ENCODE measurements around the gene CIAO3. TPM values are rescaled to one million over a fixed set of nuclear protein-coding genes. Genes with fewer than 3 reads are reported as not detected.

CIAO3 gene
- total and polyA plus RNA-seq, 7 donors, result 12.3 to 43.0 (median 25.9) TPM

GRCh38 chr16:680625-680945 is 60.2 kb downstream of the CIAO3 start:
- Histone ChIP-seq H3K4me3 (peak overlapping the region; percentile 85), H3K27me3 (ENCODE audit: insufficient read depth in 3 of 3, low read length in 2 of 3) (no peaks in the 10 kb centered on the region), H3K27ac (peak overlapping the region; percentile 97), H3K9me3 (no peaks in the 10 kb centered on the region), H3K4me1 (peaks cover 40% of the 10 kb centered on the region), H3K36me3 (ENCODE audit: insufficient read depth in 1 of 2, low read depth in 1 of 2) (peaks cover 5 to 20% of the 10 kb centered on the region in 2 donors)
- 0 to 1% (median 0%) methylated on average over 32 to 38 of the region's 38 CpGs for WGBS, 3 donors
- TF ChIP-seq, protein P1, sequence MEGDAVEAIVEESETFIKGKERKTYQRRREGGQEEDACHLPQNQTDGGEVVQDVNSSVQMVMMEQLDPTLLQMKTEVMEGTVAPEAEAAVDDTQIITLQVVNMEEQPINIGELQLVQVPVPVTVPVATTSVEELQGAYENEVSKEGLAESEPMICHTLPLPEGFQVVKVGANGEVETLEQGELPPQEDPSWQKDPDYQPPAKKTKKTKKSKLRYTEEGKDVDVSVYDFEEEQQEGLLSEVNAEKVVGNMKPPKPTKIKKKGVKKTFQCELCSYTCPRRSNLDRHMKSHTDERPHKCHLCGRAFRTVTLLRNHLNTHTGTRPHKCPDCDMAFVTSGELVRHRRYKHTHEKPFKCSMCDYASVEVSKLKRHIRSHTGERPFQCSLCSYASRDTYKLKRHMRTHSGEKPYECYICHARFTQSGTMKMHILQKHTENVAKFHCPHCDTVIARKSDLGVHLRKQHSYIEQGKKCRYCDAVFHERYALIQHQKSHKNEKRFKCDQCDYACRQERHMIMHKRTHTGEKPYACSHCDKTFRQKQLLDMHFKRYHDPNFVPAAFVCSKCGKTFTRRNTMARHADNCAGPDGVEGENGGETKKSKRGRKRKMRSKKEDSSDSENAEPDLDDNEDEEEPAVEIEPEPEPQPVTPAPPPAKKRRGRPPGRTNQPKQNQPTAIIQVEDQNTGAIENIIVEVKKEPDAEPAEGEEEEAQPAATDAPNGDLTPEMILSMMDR (IDR thresholded peaks at IDR 0.05), result no peak
- intact Hi-C loops (cut with DNase I), result no loop called here
- no peak for DNase-seq
- ATAC-seq, result no peak

- intact Hi-C loops (cut with DNase I), result no loop called here
- no peaks in the 10 kb centered on the region for H3K27me3 ChIP-seq (ENCODE audit: insufficient read depth in 3 of 3, low read length in 2 of 3)
- H3K27ac ChIP-seq, result peak within 1 kb of the TSS; percentile 97
- WGBS, 3 donors, result 0 to 1% (median 1%) methylated on average over 42 to 91 of the region's 91 CpGs
- ATAC-seq, result peak; percentile 79 to 80 (median 80)
- TF ChIP-seq, protein P1 (IDR thresholded peaks at IDR 0.05), result no peak
- H3K4me1 ChIP-seq, result peaks cover 40% of the 10 kb centered on the region
- H3K9me3 ChIP-seq, result no peaks in the 10 kb centered on the region
- H3K36me3 ChIP-seq (ENCODE audit: insufficient read depth in 1 of 2, low read depth in 1 of 2), result peaks cover 5 to 20% of the 10 kb centered on the region in 2 donors
- H3K4me3 ChIP-seq, result peak within 1 kb of the TSS; percentile 85
- DNase-seq, result peak; percentile 89 to 94
Observed at GRCh38 chr16:679814-680624, 60.8 kb downstream of the CIAO3 start, which contains the start of gene STUB1. Gene STUB1, plus strand, starts transcription at chr16:680410. Its CDS starts 116 bp downstream, at chr16:680526.

Other genes with a start within 250 kb of the CIAO3 start
- gene CAPN15, start 213.3 kb downstream of the CIAO3 start, total RNA-seq, result 10 to 100 TPM; 15.5 to 32.1 (median 26.8) TPM
- gene CAPN15, start 213.3 kb downstream of the CIAO3 start, polyA plus RNA-seq, result 10 to 100 TPM; 14.9 to 26.4 (median 22.6) TPM
- not detected for gene PRR35, start 180.6 kb downstream of the CIAO3 start, total RNA-seq
- gene PRR35, start 180.6 kb downstream of the CIAO3 start, polyA plus RNA-seq, result not detected
- gene NHLRC4, start 174.0 kb downstream of the CIAO3 start, total RNA-seq, result under 1 TPM in 3 of 4 donors, not detected in 1; 0.19 to 0.39 (median 0.27) TPM
- under 1 TPM; 0.06 to 0.38 (median 0.27) TPM for gene NHLRC4, start 174.0 kb downstream of the CIAO3 start, polyA plus RNA-seq
- gene PIGQ, start 171.0 kb downstream of the CIAO3 start, total RNA-seq, result 10 to 100 TPM; 18.3 to 26.3 (median 22.0) TPM
- 10 to 100 TPM; 26.5 to 39.9 (median 27.2) TPM for gene PIGQ, start 171.0 kb downstream of the CIAO3 start, polyA plus RNA-seq
- gene RAB40C, start 150.9 kb downstream of the CIAO3 start, total RNA-seq, result 10 to 100 TPM; 12.3 to 20.2 (median 14.4) TPM
- 10 to 100 TPM; 14.7 to 16.3 (median 15.7) TPM for gene RAB40C, start 150.9 kb downstream of the CIAO3 start, polyA plus RNA-seq
- 1 to 10 TPM in 2 of 4 donors, under 1 TPM in 2; 0.30 to 2.0 (median 0.82) TPM for gene WFIKKN1, start 110.0 kb downstream of the CIAO3 start, total RNA-seq
- under 1 TPM; 0.31 to 0.61 (median 0.36) TPM for gene WFIKKN1, start 110.0 kb downstream of the CIAO3 start, polyA plus RNA-seq
- 10 to 100 TPM; 42.4 to 55.6 (median 48.4) TPM for gene METTL26, start 104.7 kb downstream of the CIAO3 start, total RNA-seq
- 10 to 100 TPM; 90.8 to 97.8 (median 96.4) TPM for gene METTL26, start 104.7 kb downstream of the CIAO3 start, polyA plus RNA-seq
- 10 to 100 TPM; 61.6 to 80.2 (median 68.9) TPM for gene MCRIP2, start 99.2 kb downstream of the CIAO3 start, total RNA-seq
- 100 to 1,000 TPM in 2 of 3 donors, 10 to 100 TPM in 1; 95.1 to 124 (median 108) TPM for gene MCRIP2, start 99.2 kb downstream of the CIAO3 start, polyA plus RNA-seq
- gene WDR90, start 91.6 kb downstream of the CIAO3 start, total RNA-seq, result 1 to 10 TPM; 4.0 to 9.6 (median 8.1) TPM
- 1 to 10 TPM; 5.6 to 9.7 (median 6.4) TPM for gene WDR90, start 91.6 kb downstream of the CIAO3 start, polyA plus RNA-seq
- 10 to 100 TPM; 38.8 to 56.8 (median 48.8) TPM for gene RHOT2, start 72.9 kb downstream of the CIAO3 start, total RNA-seq
- gene RHOT2, start 72.9 kb downstream of the CIAO3 start, polyA plus RNA-seq, result 10 to 100 TPM; 47.7 to 75.8 (median 52.6) TPM
- under 1 TPM; 0.13 to 0.42 (median 0.29) TPM for gene RHBDL1, start 65.3 kb downstream of the CIAO3 start, total RNA-seq
- under 1 TPM; 0.06 to 0.08 (median 0.08) TPM for gene RHBDL1, start 65.3 kb downstream of the CIAO3 start, polyA plus RNA-seq
- gene STUB1, start 60.6 kb downstream of the CIAO3 start, total RNA-seq, result 100 to 1,000 TPM; 108 to 150 (median 115) TPM
- 100 to 1,000 TPM; 127 to 147 (median 134) TPM for gene STUB1, start 60.6 kb downstream of the CIAO3 start, polyA plus RNA-seq
- 10 to 100 TPM; 19.1 to 27.5 (median 23.1) TPM for gene JMJD8, start 56.7 kb downstream of the CIAO3 start, total RNA-seq
- 10 to 100 TPM; 25.5 to 63.5 (median 41.5) TPM for gene JMJD8, start 56.7 kb downstream of the CIAO3 start, polyA plus RNA-seq
- gene WDR24, start 50.6 kb downstream of the CIAO3 start, total RNA-seq, result 10 to 100 TPM in 3 of 4 donors, 1 to 10 TPM in 1; 9.9 to 15.0 (median 12.1) TPM
- gene WDR24, start 50.6 kb downstream of the CIAO3 start, polyA plus RNA-seq, result 10 to 100 TPM in 1 of 3 donors, 1 to 10 TPM in 2; 5.2 to 15.8 (median 8.8) TPM
- under 1 TPM in 2 of 4 donors, not detected in 2; 0.08 TPM for gene FBXL16, start 35.2 kb downstream of the CIAO3 start, total RNA-seq
- gene FBXL16, start 35.2 kb downstream of the CIAO3 start, polyA plus RNA-seq, result under 1 TPM; 0.04 to 0.16 (median 0.10) TPM
- gene METRN, start 25.9 kb downstream of the CIAO3 start, total RNA-seq, result 10 to 100 TPM; 19.6 to 25.8 (median 22.8) TPM
- 10 to 100 TPM; 17.9 to 28.0 (median 27.4) TPM for gene METRN, start 25.9 kb downstream of the CIAO3 start, polyA plus RNA-seq
- 10 to 100 TPM; 30.9 to 45.6 (median 34.5) TPM for gene ANTKMT, start 19.9 kb downstream of the CIAO3 start, total RNA-seq
- 10 to 100 TPM; 16.1 to 56.0 (median 26.3) TPM for gene ANTKMT, start 19.9 kb downstream of the CIAO3 start, polyA plus RNA-seq
- gene CCDC78, start 14.6 kb downstream of the CIAO3 start, total RNA-seq, result under 1 TPM in 1 of 4 donors, not detected in 3; 0.11 TPM
- gene CCDC78, start 14.6 kb downstream of the CIAO3 start, polyA plus RNA-seq, result under 1 TPM in 2 of 3 donors, not detected in 1; 0.12 to 0.16 TPM
- gene HAGHL, start 13.9 kb downstream of the CIAO3 start, total RNA-seq, result 1 to 10 TPM in 1 of 4 donors, under 1 TPM in 3; 0.42 to 1.6 (median 0.71) TPM
- gene HAGHL, start 13.9 kb downstream of the CIAO3 start, polyA plus RNA-seq, result 1 to 10 TPM in 1 of 3 donors, under 1 TPM in 2; 0.38 to 4.4 (median 0.58) TPM
- under 1 TPM in 1 of 4 donors, not detected in 3; 0.17 TPM for gene MSLN, start 19.7 kb upstream of the CIAO3 start, total RNA-seq
- under 1 TPM; 0.03 to 0.10 (median 0.08) TPM for gene MSLN, start 19.7 kb upstream of the CIAO3 start, polyA plus RNA-seq
- gene RPUSD1, start 47.4 kb upstream of the CIAO3 start, total RNA-seq, result 10 to 100 TPM in 1 of 4 donors, 1 to 10 TPM in 3; 4.4 to 10.9 (median 7.6) TPM
- gene RPUSD1, start 47.4 kb upstream of the CIAO3 start, polyA plus RNA-seq, result 10 to 100 TPM; 11.7 to 25.7 (median 25.2) TPM
- gene CHTF18, start 47.6 kb upstream of the CIAO3 start, total RNA-seq, result 1 to 10 TPM; 2.5 to 4.5 (median 4.0) TPM
- 1 to 10 TPM; 1.7 to 8.4 (median 2.2) TPM for gene CHTF18, start 47.6 kb upstream of the CIAO3 start, polyA plus RNA-seq
- not detected for gene GNG13, start 59.7 kb upstream of the CIAO3 start, total RNA-seq
- not detected for gene GNG13, start 59.7 kb upstream of the CIAO3 start, polyA plus RNA-seq
- gene LMF1, start 230.0 kb upstream of the CIAO3 start, total RNA-seq, result 1 to 10 TPM; 4.0 to 9.0 (median 6.8) TPM
- 1 to 10 TPM; 1.9 to 2.7 (median 2.7) TPM for gene LMF1, start 230.0 kb upstream of the CIAO3 start, polyA plus RNA-seq
- gene SOX8, start 240.8 kb upstream of the CIAO3 start, total RNA-seq, result 1 to 10 TPM in 2 of 4 donors, under 1 TPM in 2; 0.57 to 2.1 (median 1.3) TPM
- gene SOX8, start 240.8 kb upstream of the CIAO3 start, polyA plus RNA-seq, result 1 to 10 TPM in 1 of 3 donors, under 1 TPM in 2; 0.45 to 5.0 (median 0.51) TPM